Upper lobe of left lung (tissue), 6 donors: ENCODE data around the gene TAF8. TPM values are rescaled to one million over a fixed set of nuclear protein-coding genes. Genes with fewer than 3 reads are reported as not detected.

ENCODE experiments used
- ATAC-seq, 2 donors: fragments of 200-7000 bp; cut with Tn5 transposase; one replicate each; pipeline ENCODE4 v1.9.1; 2022; ENCODE audit warnings: mild to moderate bottlenecking in 2 of 2, moderate library complexity in 2 of 2; ENCODE audit not compliant: low FRiP score in 2 of 2
- DNase-seq, 2 donors: peaks; one replicate each; pipeline ENCODE4 v3.0.0-alpha.2; 2019 to 2020
- H3K27ac ChIP-seq, 4 donors: fragments of 200-600 bp; sonication (generic); one replicate each; pipeline ENCODE4 v1.5.1; 2016 to 2019
- H3K27me3 ChIP-seq, 4 donors: fragments of 200-600 bp; sonication (generic); one replicate each; pipeline ENCODE4 v1.5.1; 2017 to 2019
- H3K36me3 ChIP-seq, 4 donors: fragments of 200-600 bp; sonication (generic); one replicate each; pipeline ENCODE4 v1.5.1; 2016 to 2019
- H3K4me1 ChIP-seq, 4 donors: fragments of 200-600 bp; sonication (generic); one replicate each; pipeline ENCODE4 v1.5.1; 2018 to 2019
- H3K4me3 ChIP-seq, 4 donors: fragments of 200-600 bp; sonication (generic); one replicate each; pipeline ENCODE4 v1.5.1; 2017 to 2019; ENCODE audit warnings: mild to moderate bottlenecking in 2 of 4, moderate library complexity in 1 of 4
- H3K9me3 ChIP-seq, 4 donors: fragments of 200-600 bp; sonication (generic); one replicate each; pipeline ENCODE4 v1.5.1; 2018 to 2019
- EP300 ChIP-seq, 4 donors: sonication (generic); formaldehyde crosslinking; IDR thresholded peaks; one replicate each; pipeline ENCODE4 v1.5.1; 2017; ENCODE audit warnings: antibody characterized with exemption in 4 of 4, control low read depth in 2 of 4
- POLR2A ChIP-seq, 4 donors: fragments of 450-650 bp; IDR thresholded peaks; one replicate each; pipeline ENCODE4 v1.5.1; 2016 to 2017; ENCODE audit warnings: antibody characterized with exemption in 4 of 4, mild to moderate bottlenecking in 2 of 4
- POLR2AphosphoS5 ChIP-seq, 2 donors: sonication (generic); formaldehyde crosslinking; IDR thresholded peaks; one replicate each; pipeline ENCODE4 v1.5.1; 2017; ENCODE audit warnings: antibody characterized with exemption in 2 of 2
- WGBS, 2 donors: methylation state at CpG; one replicate each; pipeline ENCODE4 v1.1.5; 2017 to 2018; 5-methylcytosine and 5-hydroxymethylcytosine counted together
- total RNA-seq, 6 donors: library from RNA; depleted of rRNA in 4 of 6; stranded (reverse); fragments of >200 nt in 4 of 6; gene quantifications; one replicate each; pipeline versions ENCODE4 v1.1.0 to v1.2.1, GENCODE V29; 2016 to 2021
- TF ChIP-seq, protein P1 (sequence below), 6 experiments: fragments of 450-650 bp in 4 of 6; fragments of 200-600 bp in 2 of 6; sonication (generic) in 2 of 6; IDR thresholded peaks; one replicate each; pipeline ENCODE4 v1.5.1; 2016 to 2019; ENCODE audit warnings: antibody characterized with exemption in 6 of 6
- donor health status: DM: no; HTN: no; CAD: no; lungs with moderate emphysema.
- donor health status: DM: no; HTN: yes; CAD: no; lungs with severe emphysema.

TAF8 gene
- total RNA-seq, 6 donors from 2014 or later = 23.0 to 67.1 (median 34.4) TPM

- WGBS, 2 donors = 73 to 82% methylated on average over 12 to 14 of the region's 14 CpGs
- H3K4me1 ChIP-seq = peaks cover 0 to 17% (median 7%) of the 10 kb centered on the region in 4 donors
Observed at GRCh38 chr6:42125231-42125630, 74.9 kb downstream of the TAF8 start.

GRCh38 chr6:42125663-42126062, 75.3 kb downstream of the TAF8 start:
- Histone ChIP-seq H3K9me3 (no peaks in the 10 kb centered on the region), H3K36me3 (peaks cover 0 to 17% (median 2%) of the 10 kb centered on the region in 4 donors), H3K4me3 (no peak overlapping the region), H3K27ac (no peak overlapping the region), H3K4me1 (peaks cover 0 to 17% (median 7%) of the 10 kb centered on the region in 4 donors), H3K27me3 (no peaks in the 10 kb centered on the region)
- no peak for DNase-seq
- TF ChIP-seq POLR2AphosphoS5 (IDR thresholded peaks at IDR 0.05) = no peak
- TF ChIP-seq, protein P1, sequence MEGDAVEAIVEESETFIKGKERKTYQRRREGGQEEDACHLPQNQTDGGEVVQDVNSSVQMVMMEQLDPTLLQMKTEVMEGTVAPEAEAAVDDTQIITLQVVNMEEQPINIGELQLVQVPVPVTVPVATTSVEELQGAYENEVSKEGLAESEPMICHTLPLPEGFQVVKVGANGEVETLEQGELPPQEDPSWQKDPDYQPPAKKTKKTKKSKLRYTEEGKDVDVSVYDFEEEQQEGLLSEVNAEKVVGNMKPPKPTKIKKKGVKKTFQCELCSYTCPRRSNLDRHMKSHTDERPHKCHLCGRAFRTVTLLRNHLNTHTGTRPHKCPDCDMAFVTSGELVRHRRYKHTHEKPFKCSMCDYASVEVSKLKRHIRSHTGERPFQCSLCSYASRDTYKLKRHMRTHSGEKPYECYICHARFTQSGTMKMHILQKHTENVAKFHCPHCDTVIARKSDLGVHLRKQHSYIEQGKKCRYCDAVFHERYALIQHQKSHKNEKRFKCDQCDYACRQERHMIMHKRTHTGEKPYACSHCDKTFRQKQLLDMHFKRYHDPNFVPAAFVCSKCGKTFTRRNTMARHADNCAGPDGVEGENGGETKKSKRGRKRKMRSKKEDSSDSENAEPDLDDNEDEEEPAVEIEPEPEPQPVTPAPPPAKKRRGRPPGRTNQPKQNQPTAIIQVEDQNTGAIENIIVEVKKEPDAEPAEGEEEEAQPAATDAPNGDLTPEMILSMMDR (IDR thresholded peaks at IDR 0.05) = no peak
- no peak for TF ChIP-seq POLR2A (IDR thresholded peaks at IDR 0.05)
- no peak for TF ChIP-seq EP300 (IDR thresholded peaks at IDR 0.05)
- WGBS, 2 donors = 69 to 70% methylated on average over 3 of the region's 3 CpGs
- no peak for ATAC-seq

More at GRCh38 chr6:42125231-42125630, 74.9 kb downstream of the TAF8 start:
- Histone ChIP-seq H3K27ac (no peak overlapping the region), H3K4me3 (no peak overlapping the region), H3K27me3 (no peaks in the 10 kb centered on the region), H3K36me3 (peaks cover 0 to 17% (median 2%) of the 10 kb centered on the region in 4 donors), H3K9me3 (no peaks in the 10 kb centered on the region)
- no peak for ATAC-seq
- no peak for TF ChIP-seq POLR2A (IDR thresholded peaks at IDR 0.05)
- TF ChIP-seq POLR2AphosphoS5 (IDR thresholded peaks at IDR 0.05) = no peak
- TF ChIP-seq, protein P1 (IDR thresholded peaks at IDR 0.05) = no peak
- TF ChIP-seq EP300 (IDR thresholded peaks at IDR 0.05) = no peak
- no peak for DNase-seq

DNA sequence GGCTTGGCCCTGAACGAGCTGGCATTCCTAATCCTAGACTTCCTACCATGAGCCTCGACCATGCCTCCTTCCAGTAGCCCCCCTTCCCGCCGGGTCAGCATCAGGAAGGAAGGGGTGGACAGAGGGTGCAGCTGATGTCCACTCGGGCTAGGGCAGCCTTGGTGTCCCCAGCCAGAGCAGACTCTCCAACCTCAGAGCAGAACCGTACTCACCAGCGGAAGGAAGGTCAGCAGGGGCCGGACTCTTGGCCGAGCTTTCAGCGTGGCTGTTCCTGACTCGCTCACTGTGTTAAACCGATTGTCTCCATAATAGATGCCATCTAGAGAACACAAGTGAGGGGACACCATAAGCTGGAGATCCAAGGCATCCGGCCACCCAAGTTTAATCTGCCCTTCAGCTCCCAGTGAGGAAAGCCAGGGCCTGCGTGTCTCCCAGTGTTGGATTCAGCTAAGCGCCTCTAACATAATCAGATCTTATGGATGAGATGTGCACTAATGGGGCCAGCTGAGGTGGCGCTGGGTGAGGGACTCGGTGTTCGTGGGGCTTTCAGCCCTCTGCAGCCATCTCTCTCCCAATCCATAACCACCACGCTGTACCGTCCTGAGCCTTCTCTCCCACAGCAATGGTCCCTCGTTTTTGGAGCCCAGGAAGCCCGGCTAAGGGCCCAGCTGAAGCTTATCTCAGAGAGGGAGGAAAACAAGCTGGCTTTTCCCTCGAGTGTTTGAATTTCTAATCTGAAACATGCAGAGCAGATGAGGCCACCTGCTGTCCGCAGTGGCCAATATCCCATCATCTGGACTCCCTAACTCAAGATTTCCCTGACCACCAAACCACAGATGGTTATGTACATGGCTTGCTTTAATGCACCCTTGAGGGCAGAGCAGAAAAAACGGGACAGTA, 78.4 kb downstream of the TAF8 start:
- no peaks in the 10 kb centered on the region for H3K27me3 ChIP-seq
- TF ChIP-seq POLR2A (IDR thresholded peaks at IDR 0.05) = no peak
- TF ChIP-seq, protein P1 (IDR thresholded peaks at IDR 0.05) = peak in 1 of 6 experiments; percentile 14
- WGBS, 2 donors = 72 to 76% methylated on average over 22 to 24 of the region's 25 CpGs
- DNase-seq (no peak), ATAC-seq (no peak)
- no peaks in the 10 kb centered on the region for H3K4me1 ChIP-seq
- H3K27ac ChIP-seq = no peak overlapping the region
- peaks cover 0 to 17% (median 2%) of the 10 kb centered on the region in 4 donors for H3K36me3 ChIP-seq
- no peaks in the 10 kb centered on the region for H3K9me3 ChIP-seq
- no peak overlapping the region for H3K4me3 ChIP-seq

- no peak overlapping the region for H3K4me3 ChIP-seq
- TF ChIP-seq POLR2A (IDR thresholded peaks at IDR 0.05) (no peak), EP300 (IDR thresholded peaks at IDR 0.05) (no peak), POLR2AphosphoS5 (IDR thresholded peaks at IDR 0.05) (no peak)
- TF ChIP-seq, protein P1 (IDR thresholded peaks at IDR 0.05) = no peak
- H3K36me3 ChIP-seq = peaks cover 0 to 17% (median 2%) of the 10 kb centered on the region in 4 donors
- no peak overlapping the region for H3K27ac ChIP-seq
- H3K9me3 ChIP-seq = no peaks in the 10 kb centered on the region
- ATAC-seq (no peak), DNase-seq (no peak)
- 95 to 96% methylated on average over 2 of the region's 2 CpGs for WGBS, 2 donors
- H3K4me1 ChIP-seq = no peaks in the 10 kb centered on the region
- H3K27me3 ChIP-seq = no peaks in the 10 kb centered on the region
Observed at GRCh38 chr6:42129360-42129676, 79.0 kb downstream of the TAF8 start.
